Neural cell (in vitro differentiated cells): ENCODE results near the gene GPR78. TPM values are rescaled to one million over a fixed set of nuclear protein-coding genes. Genes with fewer than 3 reads are reported as not detected.

Source experiments
- H2AFZ ChIP-seq: fragments of 200-600, 300-800 bp; sonication (generic), shearing (Covaris generic); 2 replicates; pipeline ENCODE4 v1.6.0; 2014; ENCODE audit warnings: low read depth, mild to moderate bottlenecking, antibody characterized with exemption, low read length, moderate library complexity
- H3F3A ChIP-seq: fragments of 200-600 bp; shearing (Covaris generic); 2 replicates; pipeline ENCODE4 v1.6.1; 2016; ENCODE audit warnings: mild to moderate bottlenecking, moderate library complexity, mixed read lengths, antibody characterized with exemption, low read length; ENCODE audit not compliant: insufficient read depth, poor library complexity, severe bottlenecking
- H3K27ac ChIP-seq: fragments of 200-600, 300-800 bp; sonication (generic), shearing (Covaris generic); 2 replicates; pipeline ENCODE4 v1.5.1; 2014; ENCODE audit warnings: mild to moderate bottlenecking, low read length, moderate library complexity
- H3K27me3 ChIP-seq: fragments of 300-800, 200-600 bp; sonication (generic), shearing (Covaris generic); 2 replicates; pipeline ENCODE4 v1.6.0; 2014; ENCODE audit warnings: mild to moderate bottlenecking, low read depth, low read length, moderate library complexity; ENCODE audit not compliant: insufficient read depth
- H3K36me3 ChIP-seq: fragments of 300-800, 200-600 bp; sonication (generic), shearing (Covaris generic); 2 replicates; pipeline ENCODE4 v1.5.1; 2014; ENCODE audit warnings: mild to moderate bottlenecking, antibody characterized with exemption, low read length, moderate library complexity; ENCODE audit not compliant: insufficient read depth
- H3K4me2 ChIP-seq: fragments of 300-800, 200-600 bp; sonication (generic), shearing (Covaris generic); 2 replicates; pipeline ENCODE4 v1.6.0; 2014; ENCODE audit warnings: mild to moderate bottlenecking, low read length
- H3K4me3 ChIP-seq: fragments of 300-800, 200-600 bp; sonication (generic), shearing (Covaris generic); 2 replicates; pipeline ENCODE4 v1.5.1; 2014; ENCODE audit warnings: mild to moderate bottlenecking, low read length, moderate library complexity
- H3K79me2 ChIP-seq: fragments of 200-600 bp; shearing (Covaris generic); replicated peaks from 2 replicates; pipeline ENCODE4 v1.6.0; 2014; ENCODE audit warnings: mild to moderate bottlenecking, low read length, moderate library complexity; ENCODE audit not compliant: insufficient read depth
- H3K9ac ChIP-seq: fragments of 300-800, 200-600 bp; sonication (generic), shearing (Covaris generic); 2 replicates; pipeline ENCODE4 v1.6.1; 2016; ENCODE audit warnings: mild to moderate bottlenecking, low read length, mixed read lengths
- H3K9me2 ChIP-seq: fragments of 200-600 bp; shearing (Covaris generic); 2 replicates; pipeline ENCODE4 v1.6.1; 2016; ENCODE audit warnings: mild to moderate bottlenecking, low read length, mixed read lengths; ENCODE audit not compliant: insufficient read depth
- H3K9me3 ChIP-seq: fragments of 200-600, 300-800 bp; sonication (generic), shearing (Covaris generic); 2 replicates; pipeline ENCODE4 v1.6.1; 2016; ENCODE audit warnings: mild to moderate bottlenecking, mixed run types, low read length, moderate library complexity, mixed read lengths
- H4K20me1 ChIP-seq: fragments of 200-600 bp; shearing (Covaris generic); 2 replicates; pipeline ENCODE4 v1.6.1; 2016; ENCODE audit warnings: mild to moderate bottlenecking, mixed run types; ENCODE audit not compliant: insufficient read depth
- CTCF ChIP-seq: fragments of 450-650 bp; IDR thresholded peaks from 2 replicates; pipeline ENCODE4 v1.5.1; 2014; ENCODE audit warnings: antibody characterized with exemption, mild to moderate bottlenecking, moderate library complexity; ENCODE audit not compliant: poor library complexity, severe bottlenecking
- EP300 ChIP-seq: fragments of 450-650 bp; conservative IDR thresholded peaks from 2 replicates; pipeline ENCODE4 v1.6.1; 2014; ENCODE audit warnings: antibody characterized with exemption, mild to moderate bottlenecking, moderate library complexity; ENCODE audit not compliant: poor library complexity, severe bottlenecking
- EZH2 ChIP-seq: fragments of 200-600, 300-800 bp; shearing (Covaris generic), sonication (generic); IDR thresholded peaks from 2 replicates; pipeline ENCODE4 v1.6.1; 2014; ENCODE audit warnings: antibody characterized with exemption, low read length, borderline replicate concordance, mild to moderate bottlenecking; ENCODE audit not compliant: insufficient read depth, poor library complexity, severe bottlenecking
- MXI1 ChIP-seq: fragments of 450-650 bp; conservative IDR thresholded peaks from 2 replicates; pipeline ENCODE4 v1.6.1; 2014; ENCODE audit warnings: antibody characterized with exemption, mild to moderate bottlenecking; ENCODE audit not compliant: poor library complexity, severe bottlenecking
- POLR2AphosphoS5 ChIP-seq: IDR thresholded peaks from 2 replicates; pipeline ENCODE4 v1.6.1; 2012
- RAD21 ChIP-seq: fragments of 450-650 bp; conservative IDR thresholded peaks from 2 replicates; pipeline ENCODE4 v1.6.1; 2014; ENCODE audit warnings: antibody characterized with exemption, mild to moderate bottlenecking, moderate library complexity
- REST ChIP-seq: IDR thresholded peaks from 2 replicates; pipeline ENCODE4 v1.6.1; 2012; ENCODE audit warnings: borderline replicate concordance
- SMC3 ChIP-seq: fragments of 450-650 bp; conservative IDR thresholded peaks from 2 replicates; pipeline ENCODE4 v1.6.1; 2014; ENCODE audit warnings: antibody characterized with exemption, mild to moderate bottlenecking, moderate library complexity; ENCODE audit not compliant: poor library complexity
- TAF1 ChIP-seq: IDR thresholded peaks from 2 replicates; pipeline ENCODE4 v1.6.1; 2012; ENCODE audit warnings: low read depth
- polyA plus RNA-seq: library from polyadenylated mRNA; depleted of rRNA; stranded (reverse); fragments of >200 nt; gene quantifications from 2 replicates; pipeline ENCODE4 v1.2.3, GENCODE V29; 2014

GPR78 gene
- polyA plus RNA-seq, 1 donor from 2014 or later = not detected

DNA sequence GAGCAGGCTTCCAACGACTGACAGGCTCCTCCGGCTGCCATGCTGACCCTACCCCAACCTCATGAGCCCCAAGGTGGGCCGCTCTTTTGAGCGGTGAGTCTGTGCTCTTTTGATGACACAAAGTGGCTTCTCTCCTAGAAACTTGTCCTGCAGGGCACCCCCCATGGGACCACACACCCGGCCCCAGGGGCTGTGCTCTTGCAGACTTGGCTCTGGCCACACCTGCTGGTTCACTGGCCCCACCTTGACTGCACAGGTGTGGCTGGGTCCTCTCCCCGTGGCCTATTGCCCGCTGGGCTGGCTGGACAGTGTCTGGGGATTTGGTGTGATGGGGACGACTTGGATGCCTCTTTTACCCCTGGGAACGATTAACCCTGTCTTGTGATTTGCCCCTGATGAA, 10.9 kb downstream of the GPR78 start:
- no peak overlapping the region for H3K4me3 ChIP-seq
- peaks cover 33% of the 10 kb centered on the region for H3K27me3 ChIP-seq
- H3K4me2 ChIP-seq = no peak overlapping the region
- H4K20me1 ChIP-seq = no peaks in the 10 kb centered on the region
- no peaks in the 10 kb centered on the region for H3K9me3 ChIP-seq
- no peaks in the 10 kb centered on the region for H3K9me2 ChIP-seq
- H3F3A ChIP-seq = no peaks in the 10 kb centered on the region
- no peak overlapping the region for H3K9ac ChIP-seq
- H3K36me3 ChIP-seq = no peaks in the 10 kb centered on the region
- TF ChIP-seq TAF1 = no peak
- no peak for TF ChIP-seq MXI1
- no peak for TF ChIP-seq REST
- no peak for TF ChIP-seq SMC3
- no peak for TF ChIP-seq RAD21
- TF ChIP-seq EZH2 = no peak
- TF ChIP-seq CTCF = no peak
- TF ChIP-seq EP300 = no peak
- TF ChIP-seq POLR2AphosphoS5 = no peak
- no peak overlapping the region for H2AFZ ChIP-seq
- no peaks in the 10 kb centered on the region for H3K79me2 ChIP-seq
- no peak overlapping the region for H3K27ac ChIP-seq

DNA sequence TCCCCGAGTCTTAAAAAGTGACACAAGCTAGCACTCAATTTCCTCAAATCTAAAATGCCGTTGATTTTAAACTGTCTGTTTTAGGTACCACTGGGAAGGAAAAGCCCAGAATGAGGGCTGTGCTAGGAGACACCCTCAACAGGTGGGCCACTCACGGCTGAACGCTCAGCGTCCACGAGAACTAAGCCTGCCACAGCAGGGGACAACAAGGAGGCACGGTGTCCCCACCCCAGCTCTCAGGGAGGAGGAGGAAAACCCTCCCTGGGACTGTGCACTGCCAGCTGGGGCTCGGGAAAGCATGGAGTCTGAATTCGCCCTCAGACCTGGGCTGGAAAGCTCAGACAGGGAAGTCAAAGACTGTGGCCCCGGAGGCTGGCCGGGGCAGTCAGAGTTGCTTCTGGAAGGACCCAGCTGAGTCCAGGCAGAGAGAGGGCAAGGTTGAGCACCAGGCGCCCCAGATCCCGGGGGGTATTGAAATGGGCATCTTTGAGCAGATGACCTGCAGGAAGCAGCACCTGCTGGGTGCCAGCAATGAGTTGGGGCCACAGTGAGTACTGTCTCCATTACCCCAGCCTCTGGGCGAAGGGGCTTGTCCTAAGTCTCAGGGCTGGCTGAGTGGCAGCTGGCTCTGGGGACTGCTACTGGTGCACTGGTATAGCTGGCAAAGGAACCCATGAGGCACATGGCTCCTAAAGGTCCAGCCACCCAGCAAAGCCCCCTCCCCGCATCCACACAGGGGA, 11.6 kb downstream of the GPR78 start:
- H3K27ac ChIP-seq = no peak overlapping the region
- no peak for TF ChIP-seq CTCF
- TF ChIP-seq EZH2 = no peak
- no peak for TF ChIP-seq EP300
- no peak for TF ChIP-seq REST
- TF ChIP-seq TAF1 = no peak
- TF ChIP-seq MXI1 = no peak
- TF ChIP-seq SMC3 = no peak
- no peak for TF ChIP-seq POLR2AphosphoS5
- no peak for TF ChIP-seq RAD21
- H2AFZ ChIP-seq = no peak overlapping the region
- H3K9me3 ChIP-seq = no peaks in the 10 kb centered on the region
- H4K20me1 ChIP-seq = no peaks in the 10 kb centered on the region
- no peak overlapping the region for H3K4me2 ChIP-seq
- peaks cover 33% of the 10 kb centered on the region for H3K27me3 ChIP-seq
- no peak overlapping the region for H3K4me3 ChIP-seq
- H3K9ac ChIP-seq = no peak overlapping the region
- H3K79me2 ChIP-seq = no peaks in the 10 kb centered on the region
- H3F3A ChIP-seq = no peaks in the 10 kb centered on the region
- H3K9me2 ChIP-seq = no peaks in the 10 kb centered on the region
- H3K36me3 ChIP-seq = no peaks in the 10 kb centered on the region
